Middle frontal gyrus (tissue), 1 donor: Measurements from ENCODE around the gene KRTAP5-8.
"Not testable (repeated sequence)": the region's sequence is repeated elsewhere in the genome, so short reads cannot be mapped to it uniquely, and the experiment has no call there.

Source experiments
- DNase-seq: peaks from one replicate; pipeline ENCODE4 v3.0.0-alpha.2; 2015; ENCODE audit warnings: low spot score; ENCODE audit errors: extremely low spot score

Gene KRTAP5-8

GRCh38 chr11:71543866-71544265 is 6.0 kb downstream of the KRTAP5-8 start:
- DNase-seq: no peak

GRCh38 chr11:71544525-71545214 is 6.8 kb downstream of the KRTAP5-8 start:
- no peak for DNase-seq

- no peak for DNase-seq
These were observed 7.7 kb downstream of the KRTAP5-8 start for GRCh38 chr11:71545405-71545966.

GRCh38 chr11:71548120-71548519 is 10.3 kb downstream of the KRTAP5-8 start, which contains the start of gene KRTAP5-9:
Gene KRTAP5-9, plus strand, starts transcription at chr11:71548420. Its CDS starts 238 bp downstream, at chr11:71548658.
- DNase-seq: no peak

- DNase-seq: no peak
These were observed 10.9 kb downstream of the KRTAP5-8 start for GRCh38 chr11:71548716-71549151.

GRCh38 chr11:71551711-71552110 is 13.9 kb downstream of the KRTAP5-8 start:
- DNase-seq: no peak

GRCh38 chr11:71554996-71555395 is 17.2 kb downstream of the KRTAP5-8 start:
- DNase-seq: no peak

- no peak for DNase-seq
These were observed 17.7 kb downstream of the KRTAP5-8 start for GRCh38 chr11:71555508-71555907.

- DNase-seq: no peak
These were observed 18.2 kb downstream of the KRTAP5-8 start for GRCh38 chr11:71556018-71556417.

GRCh38 chr11:71557257-71557656 is 19.4 kb downstream of the KRTAP5-8 start:
- DNase-seq: no peak

- no peak for DNase-seq
These were observed 21.2 kb downstream of the KRTAP5-8 start for GRCh38 chr11:71558996-71559395.

GRCh38 chr11:71562120-71562519 is 24.3 kb downstream of the KRTAP5-8 start:
- DNase-seq: no peak

- no peak for DNase-seq
These were observed 25.6 kb downstream of the KRTAP5-8 start for GRCh38 chr11:71563406-71563805.

GRCh38 chr11:71564430-71564829 is 26.6 kb downstream of the KRTAP5-8 start:
- DNase-seq: no peak

- no peak for DNase-seq
These were observed 27.4 kb downstream of the KRTAP5-8 start, which contains the start of gene KRTAP5-10 for GRCh38 chr11:71565263-71565662. Gene KRTAP5-10, plus strand, starts transcription at chr11:71565563. Its CDS starts 25 bp downstream, at chr11:71565588.

- no peak for DNase-seq
These were observed 28.3 kb downstream of the KRTAP5-8 start for GRCh38 chr11:71566081-71566620.

- DNase-seq: not testable (repeated sequence)
These were observed 29.1 kb downstream of the KRTAP5-8 start for GRCh38 chr11:71566626-71567599.

- not testable (repeated sequence) for DNase-seq
These were observed 29.8 kb downstream of the KRTAP5-8 start for GRCh38 chr11:71567633-71568032.

GRCh38 chr11:71568704-71569349 is 31.0 kb downstream of the KRTAP5-8 start:
- DNase-seq: no peak

- DNase-seq: not testable (repeated sequence)
These were observed 33.5 kb downstream of the KRTAP5-8 start for GRCh38 chr11:71571101-71571850.
